ENCODE data around the gene CFD. TPM values are rescaled to one million over a fixed set of nuclear protein-coding genes. Genes with fewer than 3 reads are reported as not detected.
A peak's percentile ranks its signal among the peaks of the same experiment; 100 is the strongest.
"Not testable (repeated sequence)": the region's sequence is repeated elsewhere in the genome, so short reads cannot be mapped to it uniquely, and the experiment has no call there.

Gene CFD
- total RNA-seq, 2 donors from 2014 or later, result 134 to 825 TPM

DNA sequence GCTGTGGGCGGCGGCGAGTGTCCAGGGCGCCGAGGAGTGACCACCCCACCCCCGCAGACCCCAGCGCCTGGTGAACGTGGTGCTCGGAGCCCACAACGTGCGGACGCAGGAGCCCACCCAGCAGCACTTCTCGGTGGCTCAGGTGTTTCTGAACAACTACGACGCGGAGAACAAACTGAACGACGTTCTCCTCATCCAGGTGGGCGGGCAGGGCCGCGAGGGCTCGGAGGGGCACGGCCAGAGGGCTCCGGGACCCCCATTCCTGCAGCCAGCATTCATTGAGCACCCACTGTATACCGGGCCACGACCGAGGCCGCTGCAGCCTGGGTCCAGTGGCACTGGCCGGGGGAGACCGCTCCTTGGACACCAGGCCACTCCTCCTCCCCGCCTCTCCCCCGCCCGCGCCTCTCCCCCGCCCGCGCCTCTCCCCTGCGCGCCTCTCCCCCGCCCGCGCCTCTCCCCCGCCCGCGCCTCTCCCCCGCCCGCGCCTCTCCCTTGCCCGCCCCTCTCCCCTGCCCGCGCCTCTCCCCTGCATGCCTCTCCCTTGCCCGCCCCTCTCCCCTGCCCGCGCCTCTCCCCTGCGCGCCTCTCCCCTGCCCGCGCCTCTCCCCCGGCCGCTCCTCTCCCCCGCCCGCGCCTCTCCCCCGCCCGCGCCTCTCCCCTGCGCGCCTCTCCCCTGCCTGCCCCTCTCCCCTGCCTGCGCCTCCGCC is 15.5 kb upstream of the CFD start:
- H3K9me3 ChIP-seq, result no peaks in the 10 kb centered on the region
- DNase-seq, result no peak
- intact Hi-C loops (cut with DNase I), result no loop called here
- no peak for ATAC-seq
- no peak for TF ChIP-seq POLR2A (IDR thresholded peaks at IDR 0.05)
- 9% methylated on average over 32 of the region's 70 CpGs; no CpG with 5 or more reads in 1 of the 2 donors for WGBS, 2 donors
- peaks cover 0 to 19% of the 10 kb centered on the region in 2 donors for H3K27me3 ChIP-seq
- no peaks in the 10 kb centered on the region for H3K36me3 ChIP-seq (replicated peaks in 1 of 2; ENCODE audit: insufficient read depth in 1 of 2, low read depth in 2 of 2)
- H3K27ac ChIP-seq, result no peak overlapping the region
- H3K4me3 ChIP-seq, result no peak overlapping the region
- peaks cover 11% of the 10 kb centered on the region for H3K4me1 ChIP-seq

DNA sequence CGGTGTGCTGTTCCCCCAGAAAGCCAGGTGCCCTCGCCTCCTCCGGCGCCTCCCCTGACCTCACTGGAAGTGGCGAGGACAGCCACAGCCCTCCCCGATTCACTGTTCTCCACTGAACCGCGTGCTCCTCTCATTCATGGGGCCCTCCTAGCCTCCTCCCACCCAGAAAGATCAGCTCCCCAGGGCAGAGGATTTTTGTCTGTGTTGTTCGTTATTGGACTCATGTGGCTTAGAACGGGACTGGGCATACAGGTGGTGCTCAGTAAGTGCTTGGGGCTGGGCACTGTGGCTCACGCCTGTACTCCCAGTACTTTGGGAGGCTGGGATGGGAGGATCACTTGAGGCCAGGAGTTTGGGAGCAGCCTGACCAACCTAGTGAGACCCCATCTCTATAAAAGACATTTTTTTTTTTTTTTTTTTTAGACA is 14.9 kb upstream of the CFD start:
- no peak for ATAC-seq
- H3K9me3 ChIP-seq, result no peaks in the 10 kb centered on the region
- TF ChIP-seq, protein P1, sequence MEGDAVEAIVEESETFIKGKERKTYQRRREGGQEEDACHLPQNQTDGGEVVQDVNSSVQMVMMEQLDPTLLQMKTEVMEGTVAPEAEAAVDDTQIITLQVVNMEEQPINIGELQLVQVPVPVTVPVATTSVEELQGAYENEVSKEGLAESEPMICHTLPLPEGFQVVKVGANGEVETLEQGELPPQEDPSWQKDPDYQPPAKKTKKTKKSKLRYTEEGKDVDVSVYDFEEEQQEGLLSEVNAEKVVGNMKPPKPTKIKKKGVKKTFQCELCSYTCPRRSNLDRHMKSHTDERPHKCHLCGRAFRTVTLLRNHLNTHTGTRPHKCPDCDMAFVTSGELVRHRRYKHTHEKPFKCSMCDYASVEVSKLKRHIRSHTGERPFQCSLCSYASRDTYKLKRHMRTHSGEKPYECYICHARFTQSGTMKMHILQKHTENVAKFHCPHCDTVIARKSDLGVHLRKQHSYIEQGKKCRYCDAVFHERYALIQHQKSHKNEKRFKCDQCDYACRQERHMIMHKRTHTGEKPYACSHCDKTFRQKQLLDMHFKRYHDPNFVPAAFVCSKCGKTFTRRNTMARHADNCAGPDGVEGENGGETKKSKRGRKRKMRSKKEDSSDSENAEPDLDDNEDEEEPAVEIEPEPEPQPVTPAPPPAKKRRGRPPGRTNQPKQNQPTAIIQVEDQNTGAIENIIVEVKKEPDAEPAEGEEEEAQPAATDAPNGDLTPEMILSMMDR (IDR thresholded peaks at IDR 0.05), result no peak
- no peak for TF ChIP-seq POLR2A (IDR thresholded peaks at IDR 0.05)
- H3K27me3 ChIP-seq, result peaks cover 0 to 19% of the 10 kb centered on the region in 2 donors
- H3K27ac ChIP-seq, result no peak overlapping the region
- intact Hi-C loops (cut with DNase I), result no loop called here
- H3K36me3 ChIP-seq (replicated peaks in 1 of 2; ENCODE audit: insufficient read depth in 1 of 2, low read depth in 2 of 2), result no peaks in the 10 kb centered on the region
- no peak overlapping the region for H3K4me3 ChIP-seq
- no peak for DNase-seq
- H3K4me1 ChIP-seq, result peaks cover 11% of the 10 kb centered on the region
- 39 to 40% methylated on average over 2 to 9 of the region's 11 CpGs for WGBS, 2 donors

DNA sequence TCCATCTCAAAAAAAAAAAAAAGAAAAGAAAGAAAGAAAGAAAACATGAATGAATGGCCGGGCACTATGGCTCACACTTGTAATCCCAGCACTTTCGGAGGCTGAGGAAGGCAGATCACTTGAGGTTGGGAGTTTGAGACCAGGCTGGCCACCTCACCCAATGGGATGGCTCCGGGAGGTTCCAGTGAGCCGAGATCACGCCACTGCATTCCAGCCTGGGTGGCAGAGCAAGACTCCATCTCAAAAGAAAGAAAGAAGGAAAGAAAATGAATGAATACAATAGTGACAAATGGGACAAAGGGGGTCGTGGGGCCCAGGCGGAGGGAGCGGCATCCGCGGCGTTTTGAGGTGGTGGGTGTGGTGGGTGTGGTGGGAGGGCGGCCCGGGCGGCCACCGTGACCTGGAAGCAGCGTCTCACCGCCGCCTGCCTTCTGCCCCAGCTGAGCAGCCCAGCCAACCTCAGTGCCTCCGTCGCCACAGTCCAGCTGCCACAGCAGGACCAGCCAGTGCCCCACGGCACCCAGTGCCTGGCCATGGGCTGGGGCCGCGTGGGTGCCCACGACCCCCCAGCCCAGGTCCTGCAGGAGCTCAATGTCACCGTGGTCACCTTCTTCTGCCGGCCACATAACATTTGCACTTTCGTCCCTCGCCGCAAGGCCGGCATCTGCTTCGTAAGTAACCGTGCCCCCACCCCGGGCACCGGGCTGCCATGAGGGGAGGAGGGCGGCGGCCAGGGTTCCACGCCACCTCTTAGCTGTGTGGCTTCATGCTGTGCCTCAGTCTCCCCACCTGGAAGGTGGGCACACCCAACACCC is 13.6 kb upstream of the CFD start:
- DNase-seq, result no peak
- H3K27me3 ChIP-seq, result peaks cover 0 to 19% of the 10 kb centered on the region in 2 donors

DNA sequence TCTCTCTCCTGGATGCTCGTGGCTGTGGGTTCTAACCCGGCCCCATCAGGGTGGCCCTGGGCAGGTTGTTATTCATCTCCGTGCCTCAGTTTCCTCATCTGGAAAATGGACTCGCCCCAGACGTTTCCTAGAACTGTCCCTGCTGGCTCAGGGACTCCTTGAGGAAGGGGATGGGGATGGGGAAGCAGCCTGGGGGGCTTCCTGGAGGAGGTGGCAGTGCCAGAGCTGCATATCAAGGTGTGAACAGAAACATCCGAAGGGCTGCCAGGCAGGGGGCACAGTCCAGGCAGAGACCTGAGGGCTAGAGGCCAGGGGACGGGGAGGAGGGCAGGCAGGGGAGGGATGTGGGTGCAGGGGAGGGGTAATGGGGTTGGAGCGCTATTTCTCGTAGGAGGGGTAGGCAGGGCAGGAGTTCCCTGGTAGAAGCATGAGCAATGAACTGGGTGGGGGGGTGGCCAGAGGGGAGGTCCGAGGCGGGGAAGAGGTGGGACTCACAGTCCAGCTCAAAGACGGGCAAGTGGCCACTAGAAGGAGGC is 11.0 kb upstream of the CFD start:
- peaks cover 18% of the 10 kb centered on the region for H3K4me1 ChIP-seq
- no peaks in the 10 kb centered on the region for H3K36me3 ChIP-seq (replicated peaks in 1 of 2; ENCODE audit: insufficient read depth in 1 of 2, low read depth in 2 of 2)
- intact Hi-C loops (cut with DNase I), result no loop called here
- H3K9me3 ChIP-seq, result no peaks in the 10 kb centered on the region
- DNase-seq (no peak), ATAC-seq (no peak)
- 27 to 47% methylated on average over 7 to 12 of the region's 12 CpGs for WGBS, 2 donors
- TF ChIP-seq, protein P1 (IDR thresholded peaks at IDR 0.05), result no peak
- TF ChIP-seq POLR2A (IDR thresholded peaks at IDR 0.05), result no peak
- no peak overlapping the region for H3K4me3 ChIP-seq
- no peak overlapping the region for H3K27ac ChIP-seq
- H3K27me3 ChIP-seq, result peaks cover 0 to 11% of the 10 kb centered on the region in 2 donors

More for the DNA sequence above, 13.6 kb upstream of the CFD start:
- H3K4me1 ChIP-seq, result peaks cover 18% of the 10 kb centered on the region
- no peak overlapping the region for H3K27ac ChIP-seq
- ATAC-seq, result no peak
- H3K36me3 ChIP-seq (replicated peaks in 1 of 2; ENCODE audit: insufficient read depth in 1 of 2, low read depth in 2 of 2), result no peaks in the 10 kb centered on the region
- WGBS, 2 donors, result 49 to 54% methylated on average over 13 to 31 of the region's 37 CpGs
- no peaks in the 10 kb centered on the region for H3K9me3 ChIP-seq
- no peak for TF ChIP-seq POLR2A (IDR thresholded peaks at IDR 0.05)
- TF ChIP-seq, protein P1 (IDR thresholded peaks at IDR 0.05), result no peak
- intact Hi-C loops (cut with DNase I), result no loop called here
- no peak overlapping the region for H3K4me3 ChIP-seq

DNA sequence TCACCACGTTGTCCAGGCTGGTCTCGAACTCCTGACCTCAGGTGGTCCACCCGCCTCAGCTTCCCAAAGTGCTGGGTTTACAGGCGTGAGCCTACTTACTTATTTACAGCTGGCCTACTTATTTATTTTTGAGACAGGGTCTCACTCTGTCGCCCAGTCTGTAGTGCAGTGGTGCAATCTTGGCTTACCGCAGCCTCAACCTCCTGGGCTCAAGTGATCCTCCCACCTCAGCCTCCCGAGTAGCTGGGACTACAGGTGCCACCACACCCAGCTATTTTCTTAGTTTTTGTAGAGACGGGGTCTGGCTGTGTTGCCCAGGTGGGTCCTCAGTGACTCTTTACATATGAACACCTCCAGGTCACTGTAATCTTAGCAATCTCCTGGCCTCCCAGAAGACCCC is 10.3 kb upstream of the CFD start:
- H3K27me3 ChIP-seq; H3K4me3 ChIP-seq; intact Hi-C loops (cut with DNase I); H3K27ac ChIP-seq; H3K36me3 ChIP-seq (replicated peaks in 1 of 2; ENCODE audit: insufficient read depth in 1 of 2, low read depth in 2 of 2); ATAC-seq; H3K9me3 ChIP-seq: not testable (repeated sequence)
- DNase-seq, result peak in 1 of 4 donors; percentile 7
- peaks cover 12% of the 10 kb centered on the region for H3K4me1 ChIP-seq
- 71 to 79% methylated on average over 8 of the region's 8 CpGs for WGBS, 2 donors

Data from body of pancreas (tissue), 4 donors.